ENCODE data around the gene SYNE2. TPM values are rescaled to one million over a fixed set of nuclear protein-coding genes. Genes with fewer than 3 reads are reported as not detected.

SYNE2 gene
- total and polyA plus RNA-seq, 2 of the 8 experiments (the other 6 are each of a cell fraction or from before 2014, with no cell fraction given), result 32.6 to 46.1 TPM

DNA sequence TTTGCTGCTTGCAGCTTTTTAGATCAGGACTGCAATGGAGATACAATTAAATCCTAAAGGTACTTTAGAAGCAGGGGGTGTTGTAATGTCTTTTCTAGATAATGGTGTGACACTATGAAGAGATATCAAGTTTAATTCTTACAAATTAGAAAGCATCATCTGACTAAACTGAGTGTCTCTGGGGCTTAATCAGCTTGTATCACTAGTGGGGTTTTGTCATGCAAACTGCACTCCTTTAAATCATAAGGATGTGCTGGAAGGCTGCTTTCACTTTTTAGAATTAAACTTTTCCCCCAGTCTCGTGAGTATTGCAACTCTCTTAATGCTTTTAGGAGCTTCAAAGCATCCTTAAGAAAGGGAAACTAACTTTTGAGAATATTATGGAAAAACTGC lies 222.8 kb downstream of the SYNE2 start:
- H2AK5ac ChIP-seq (ENCODE audit: low read depth, low read length), result no peak overlapping the region
- H4K20me1 ChIP-seq (replicated peaks in 1 of 2; ENCODE audit: control insufficient read depth in 1 of 2, insufficient read depth in 2 of 2, low read length in 2 of 2), result no peaks in the 10 kb centered on the region
- no peak overlapping the region for H4K8ac ChIP-seq (ENCODE audit: extremely low read depth, insufficient read depth, low read length)
- no peak overlapping the region for H3K18ac ChIP-seq (ENCODE audit: extremely low read depth, low read length)
- no peak overlapping the region for H3K14ac ChIP-seq (ENCODE audit: insufficient read length)
- peaks cover 2 to 28% (median 4%) of the 10 kb centered on the region in 4 experiments; a peak in 4 of 8 replicates for H3K36me3 ChIP-seq (ENCODE audit: control insufficient read depth in 2 of 4, insufficient read depth in 4 of 4, low read length in 3 of 4)
- H4K5ac ChIP-seq (ENCODE audit: insufficient read length, low read depth, low read length), result no peak overlapping the region
- WGBS, 2 experiments (ENCODE audit: extremely low coverage in 1 of 2, insufficient coverage in 1 of 2, insufficient read length in 1 of 2, insufficient replicate concordance in 2 of 2, low coverage in 1 of 2, low lambda C conversion rate in 2 of 2, missing lambda C conversion rate in 1 of 2), result 86% methylated on average over 1 of the region's 1 CpG; no CpG with 5 or more reads in 1 of the 2 experiments
- TF ChIP-seq ATF3 (IDR thresholded peaks at IDR 0.05; ENCODE audit: insufficient read depth, low read depth, low read length) (no peak), POU5F1 (IDR thresholded peaks at IDR 0.05; ENCODE audit: low read depth, low read length) (0 out of 2 replicates have a peak, but pooled peaks have one; percentile 11), SRF (IDR thresholded peaks at IDR 0.05; ENCODE audit: low read depth, low read length) (no peak), TAF7 (optimal IDR thresholded peaks at IDR 0.05; ENCODE audit: borderline replicate concordance, low read depth, low read length) (no peak), EP300 (IDR thresholded peaks at IDR 0.05; ENCODE audit: borderline replicate concordance in 1 of 2, low read depth in 2 of 2, low read length in 2 of 2) (no peak), RAD21 (IDR thresholded peaks at IDR 0.05 in 1 of 2, conservative IDR thresholded peaks at IDR 0.05 in 1 of 2; ENCODE audit: low read depth in 2 of 2, low read length in 2 of 2) (no peak), KDM1A (IDR thresholded peaks at IDR 0.05; ENCODE audit: borderline replicate concordance, low read length) (no peak), CEBPB (IDR thresholded peaks at IDR 0.05; ENCODE audit: low read depth, low read length) (no peak)
- H3K56ac ChIP-seq (replicated peaks; ENCODE audit: insufficient read length, low read depth, low read length), result no peak overlapping the region
- no peak overlapping the region for H3K27ac ChIP-seq (ENCODE audit: low read depth, low read length)
- H3K4ac ChIP-seq (replicated peaks; ENCODE audit: insufficient read length, low read depth, low read length), result no peak overlapping the region
- H4K91ac ChIP-seq (replicated peaks; ENCODE audit: insufficient read length, low read length), result no peak overlapping the region
- no peaks in the 10 kb centered on the region for H3K27me3 ChIP-seq (replicated peaks in 1 of 4; ENCODE audit: control insufficient read depth in 3 of 4, extremely low read depth in 1 of 4, insufficient read depth in 3 of 4, low read length in 3 of 4)
- H3K23ac ChIP-seq (ENCODE audit: insufficient read length), result no peak overlapping the region
- H2BK20ac ChIP-seq (ENCODE audit: low read length), result no peak overlapping the region
- no peaks in the 10 kb centered on the region for H3K23me2 ChIP-seq (ENCODE audit: low read depth, low read length)
- no peaks in the 10 kb centered on the region for H3K79me1 ChIP-seq (ENCODE audit: low read depth, low read length)
- H2BK5ac ChIP-seq (ENCODE audit: low read depth, low read length), result no peak overlapping the region
- H3K79me2 ChIP-seq (ENCODE audit: control insufficient read depth in 1 of 2, insufficient read depth in 2 of 2, low read length in 2 of 2), result no peaks in the 10 kb centered on the region
- FAIRE-seq (no peak), DNase-seq (ENCODE audit: low read depth in 1 of 2, low spot score in 2 of 2) (no peak)
- H2BK12ac ChIP-seq (ENCODE audit: low read depth, low read length), result no peak overlapping the region
- H3K4me3 ChIP-seq (ENCODE audit: extremely low read depth in 1 of 4, insufficient read depth in 2 of 4, low read depth in 3 of 4, low read length in 4 of 4), result no peak overlapping the region
- no peak overlapping the region for H2BK120ac ChIP-seq (replicated peaks; ENCODE audit: low read depth, low read length)
- no peak overlapping the region for H2BK15ac ChIP-seq (ENCODE audit: low read length)
- ChIA-PET CTCF (ENCODE audit: partially characterized antibody) (no interaction called here), POLR2A (ENCODE audit: partially characterized antibody) (interaction anchor here (1.5 kb wide), 1 partner anchor 15 kb away, joined by 3 read pairs; no protein-coding TSS in a partner anchor)
- H2AFZ ChIP-seq (ENCODE audit: low read length), result no peak overlapping the region
- H3K4me2 ChIP-seq (ENCODE audit: insufficient read depth in 1 of 2, low read depth in 2 of 2, low read length in 2 of 2), result no peak overlapping the region
- no peaks in the 10 kb centered on the region for H3K9me3 ChIP-seq (ENCODE audit: insufficient read depth in 2 of 2, low read depth in 1 of 2, low read length in 1 of 2)
- H3K9ac ChIP-seq (replicated peaks in 1 of 4; ENCODE audit: extremely low read depth in 1 of 4, low read depth in 3 of 4, low read length in 3 of 4), result no peak overlapping the region
- peaks cover 0 to 5% (median 0%) of the 10 kb centered on the region in 4 experiments; a peak in 2 of 7 replicates for H3K4me1 ChIP-seq (replicated peaks in 1 of 4; ENCODE audit: control insufficient read depth in 3 of 4, insufficient read depth in 4 of 4, low read length in 3 of 4)

Measured in H1 (cell line).